AG09319 (cell line): ENCODE measurements around the gene BAG5.

ENCODE experiments used
- DNase-seq: peaks from one replicate; pipeline ENCODE4 v3.0.0-alpha.2; 2010; ENCODE audit warnings: low read depth; ENCODE audit errors: extremely low read depth
- TF ChIP-seq, protein P1 (sequence below): IDR thresholded peaks from 2 replicates; pipeline ENCODE4 v1.5.1; 2011; ENCODE audit warnings: low read depth, mild to moderate bottlenecking, inconsistent platforms, low read length, moderate library complexity

BAG5 gene

DNA sequence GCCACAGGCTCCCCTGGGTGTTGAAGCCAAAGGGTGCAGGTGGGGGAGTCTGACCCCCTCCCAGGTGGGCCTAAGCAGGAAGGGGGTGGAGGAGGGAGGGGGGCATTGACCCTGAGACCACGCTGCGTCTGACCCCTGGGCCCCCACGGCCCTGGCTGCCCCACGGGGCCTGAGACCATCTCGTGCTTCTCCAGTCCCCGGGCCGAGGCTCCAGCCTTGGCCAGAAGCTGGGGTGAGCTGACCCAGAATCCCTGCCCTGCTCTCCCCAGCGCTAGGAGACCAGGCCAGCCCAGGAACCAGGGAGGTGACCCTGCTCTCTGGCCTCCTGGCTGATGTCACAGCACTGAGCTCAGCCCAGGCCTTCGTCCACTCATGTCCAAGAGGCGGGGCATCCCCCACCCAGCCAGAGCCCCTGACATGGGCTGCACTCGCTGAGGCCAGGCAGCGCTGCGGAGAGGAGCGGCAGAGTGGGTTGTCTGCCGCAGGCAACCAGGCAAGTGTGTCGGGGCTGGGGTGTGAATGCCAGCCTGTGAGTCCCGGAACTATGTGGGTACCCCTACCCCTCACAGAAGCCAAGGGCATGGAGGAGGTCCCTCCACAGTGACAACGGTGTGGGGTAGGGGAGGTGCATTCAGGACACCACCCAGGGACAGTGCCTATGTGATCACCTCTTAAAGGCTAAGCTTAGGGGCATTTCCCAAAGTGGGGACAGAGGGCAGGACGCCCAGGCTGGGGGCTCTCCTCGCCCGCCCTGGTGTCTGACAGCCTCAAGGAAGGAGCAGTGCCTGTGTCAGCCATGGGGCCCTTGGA lies 27.2 kb downstream of the BAG5 start:
- TF ChIP-seq, protein P1, sequence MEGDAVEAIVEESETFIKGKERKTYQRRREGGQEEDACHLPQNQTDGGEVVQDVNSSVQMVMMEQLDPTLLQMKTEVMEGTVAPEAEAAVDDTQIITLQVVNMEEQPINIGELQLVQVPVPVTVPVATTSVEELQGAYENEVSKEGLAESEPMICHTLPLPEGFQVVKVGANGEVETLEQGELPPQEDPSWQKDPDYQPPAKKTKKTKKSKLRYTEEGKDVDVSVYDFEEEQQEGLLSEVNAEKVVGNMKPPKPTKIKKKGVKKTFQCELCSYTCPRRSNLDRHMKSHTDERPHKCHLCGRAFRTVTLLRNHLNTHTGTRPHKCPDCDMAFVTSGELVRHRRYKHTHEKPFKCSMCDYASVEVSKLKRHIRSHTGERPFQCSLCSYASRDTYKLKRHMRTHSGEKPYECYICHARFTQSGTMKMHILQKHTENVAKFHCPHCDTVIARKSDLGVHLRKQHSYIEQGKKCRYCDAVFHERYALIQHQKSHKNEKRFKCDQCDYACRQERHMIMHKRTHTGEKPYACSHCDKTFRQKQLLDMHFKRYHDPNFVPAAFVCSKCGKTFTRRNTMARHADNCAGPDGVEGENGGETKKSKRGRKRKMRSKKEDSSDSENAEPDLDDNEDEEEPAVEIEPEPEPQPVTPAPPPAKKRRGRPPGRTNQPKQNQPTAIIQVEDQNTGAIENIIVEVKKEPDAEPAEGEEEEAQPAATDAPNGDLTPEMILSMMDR: no peak

DNA sequence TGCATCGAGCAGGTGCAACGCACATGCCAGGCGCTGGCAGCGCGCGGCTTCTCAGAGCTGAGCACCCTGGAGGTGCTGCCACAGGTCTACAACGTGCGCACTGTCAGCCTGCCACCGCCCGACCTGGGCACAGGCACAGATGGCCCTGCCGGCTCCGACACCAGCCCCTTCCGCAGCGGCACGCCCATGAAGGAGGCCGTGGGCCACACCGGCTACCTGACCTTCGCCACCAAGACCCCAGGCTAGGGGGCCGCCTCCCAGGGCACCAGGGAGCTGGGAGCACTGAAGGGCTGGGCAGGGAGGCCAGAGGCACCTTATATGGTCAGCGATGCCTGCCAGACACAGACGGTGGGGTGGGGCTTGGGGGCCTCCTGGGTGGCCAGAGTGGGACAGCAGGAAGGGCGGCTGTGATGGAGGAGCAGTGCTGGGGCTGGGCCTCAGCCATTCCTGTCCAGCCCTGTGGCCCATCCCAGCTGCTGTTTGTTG lies 27.8 kb downstream of the BAG5 start:
- DNase-seq: no peak
- TF ChIP-seq, protein P1: no peak

More for the DNA sequence above, 27.2 kb downstream of the BAG5 start:
- DNase-seq: no peak

DNA sequence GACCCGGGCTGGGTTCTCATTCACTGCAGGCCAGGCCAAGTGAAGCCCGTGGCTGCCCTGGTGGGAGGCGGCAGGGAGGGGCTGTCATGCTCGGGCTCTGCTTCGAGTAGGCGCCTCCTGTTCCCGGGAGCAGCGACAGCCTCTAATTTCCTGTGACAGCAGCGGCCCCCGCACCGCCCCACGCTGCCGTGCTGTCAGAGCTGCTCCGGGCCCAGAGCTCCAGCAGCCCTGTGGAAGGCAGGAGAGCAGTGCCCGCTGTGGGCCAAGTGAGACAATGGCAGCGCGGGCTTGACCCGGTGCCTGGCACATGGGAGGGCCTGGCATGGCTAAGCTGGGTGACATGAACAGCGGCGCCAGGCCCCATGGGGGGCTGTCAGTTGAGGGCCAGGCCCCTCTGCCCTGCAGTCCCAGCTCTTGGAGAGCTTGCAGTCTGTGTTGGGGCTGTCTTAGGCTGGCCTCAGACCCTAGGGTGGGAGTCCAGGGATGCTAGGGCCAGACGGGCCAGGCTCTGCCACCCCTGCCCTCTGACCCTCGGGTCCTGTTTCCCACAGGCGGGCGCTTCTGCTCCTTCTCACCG lies 28.4 kb downstream of the BAG5 start:
- DNase-seq: no peak
- TF ChIP-seq, protein P1: no peak

DNA sequence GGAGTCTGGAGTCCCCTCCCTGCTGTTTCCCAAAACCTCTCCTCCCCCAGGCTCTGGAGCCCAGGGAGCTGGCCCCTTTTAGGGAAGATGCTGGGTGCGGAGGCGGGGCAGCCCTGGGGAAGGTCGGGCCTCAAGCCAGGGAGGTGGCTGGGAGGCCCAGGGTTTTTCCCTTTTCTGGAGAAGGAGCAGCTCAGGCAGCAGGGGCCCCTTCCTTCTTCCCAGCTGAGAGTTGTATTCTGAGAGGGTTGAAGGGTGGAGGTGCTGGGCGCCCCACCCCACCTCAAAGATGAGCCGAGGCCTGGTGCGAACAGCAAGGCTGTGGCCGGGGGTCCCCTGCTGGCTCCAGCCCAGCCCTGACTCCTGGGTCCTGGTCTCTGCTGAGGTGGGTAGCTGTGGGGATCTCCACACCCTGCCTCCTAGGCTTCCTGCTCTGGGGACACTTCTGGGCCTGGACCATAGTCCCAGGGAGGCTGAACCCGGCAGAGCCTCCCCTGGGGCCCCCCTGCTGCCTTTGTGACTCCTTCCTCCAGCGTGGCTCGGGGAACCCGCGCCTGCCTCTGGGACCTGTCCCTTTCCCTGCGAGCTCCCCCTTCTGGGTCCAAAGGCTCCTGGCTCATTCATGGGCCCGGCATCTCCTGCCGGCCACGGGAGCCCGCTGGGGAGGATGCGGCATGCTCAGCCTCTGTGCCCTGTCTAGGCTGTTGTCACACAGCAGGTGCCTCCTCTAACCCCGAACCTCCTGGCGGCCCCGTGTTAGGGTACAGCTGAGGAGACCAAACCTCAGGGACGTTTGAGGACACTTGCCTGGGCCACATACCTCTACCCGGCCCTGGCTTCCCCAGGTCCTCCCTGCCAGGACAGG lies 29.1 kb downstream of the BAG5 start:
- no peak for DNase-seq
- TF ChIP-seq, protein P1: no peak

DNA sequence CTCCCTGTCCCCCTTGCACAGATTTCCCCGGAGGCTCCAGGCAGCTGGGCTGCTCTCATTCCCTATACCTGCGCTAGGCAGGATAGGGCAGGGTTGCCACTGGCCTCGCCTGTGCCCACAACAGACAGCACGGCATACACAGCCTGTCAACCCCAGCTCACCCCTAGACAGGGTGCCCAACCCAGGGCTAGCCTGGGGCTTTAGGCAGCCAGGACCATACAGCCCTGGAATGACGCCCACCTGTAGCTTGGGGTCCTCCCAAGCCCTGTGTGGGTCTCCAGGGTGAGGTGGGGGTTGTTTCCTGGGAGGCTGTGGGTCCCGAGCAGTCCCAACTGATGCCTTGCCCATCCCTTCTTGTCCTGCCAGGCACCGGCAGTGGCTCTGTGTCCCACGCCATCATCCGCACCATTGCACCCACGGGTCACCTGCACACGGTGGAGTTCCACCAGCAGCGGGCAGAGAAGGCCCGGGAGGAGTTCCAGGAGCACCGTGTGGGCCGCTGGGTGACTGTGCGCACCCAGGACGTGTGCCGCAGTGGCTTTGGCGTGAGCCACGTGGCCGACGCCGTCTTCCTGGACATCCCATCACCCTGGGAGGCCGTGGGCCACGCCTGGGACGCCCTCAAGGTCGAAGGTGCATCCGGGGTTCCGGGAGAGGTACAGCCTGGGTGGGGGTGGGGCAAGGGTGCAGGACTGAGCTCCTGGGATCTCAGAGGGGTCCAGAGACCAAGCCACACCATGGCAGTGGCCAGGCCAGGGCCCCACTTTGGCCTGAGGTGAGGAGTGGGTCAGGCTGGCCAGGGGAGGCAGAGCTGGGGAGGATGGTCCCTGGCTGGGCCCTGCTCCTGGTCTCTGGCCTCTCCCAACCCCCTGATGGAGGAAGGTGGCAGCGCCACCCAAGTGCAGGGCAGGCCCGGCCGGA lies 30.0 kb downstream of the BAG5 start:
- no peak for DNase-seq
- TF ChIP-seq, protein P1: no peak

DNA sequence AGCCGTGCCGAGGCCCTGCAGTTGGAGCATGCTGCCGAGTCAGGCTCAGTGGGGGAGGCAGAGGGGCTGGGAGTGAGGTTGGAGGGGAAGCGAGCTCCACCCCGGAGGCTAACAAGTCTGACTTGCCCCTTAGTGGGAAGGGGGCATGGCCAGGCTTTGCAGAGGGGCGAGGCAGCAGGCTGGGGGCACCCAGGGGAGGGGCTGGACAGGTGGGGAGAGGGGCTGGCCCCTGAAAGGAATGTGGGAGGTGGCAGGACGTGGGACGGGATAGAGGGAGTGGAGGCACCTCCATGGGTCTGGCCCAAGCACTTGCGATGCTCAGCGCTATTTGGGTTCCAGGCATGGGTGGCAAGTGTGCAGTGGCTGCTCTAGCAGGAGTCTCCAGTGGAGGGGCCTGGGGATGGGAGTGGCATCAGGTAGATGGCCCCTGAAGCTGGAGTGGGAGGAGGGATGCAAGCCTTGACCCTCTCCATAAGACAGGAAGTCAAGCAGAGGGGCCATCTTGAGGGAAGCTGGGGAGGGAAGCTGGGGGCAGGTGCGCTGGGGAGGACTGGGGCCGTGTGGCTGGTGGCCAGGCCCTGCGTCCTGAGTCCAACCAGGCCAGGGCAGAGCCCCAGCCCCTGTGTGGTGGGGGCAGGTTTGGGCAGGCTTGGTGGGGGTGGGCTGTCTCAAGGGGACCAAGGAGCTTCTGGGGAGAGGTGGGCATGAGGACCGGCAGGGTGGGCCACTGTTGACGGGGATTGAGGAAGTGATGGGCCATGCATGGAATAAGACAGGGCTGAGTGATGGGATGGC lies 30.8 kb downstream of the BAG5 start:
- DNase-seq: no peak
- TF ChIP-seq, protein P1: no peak
